ENCODE data around the gene ZFR2.

- TF ChIP-seq POLR2A (IDR thresholded peaks at IDR 0.05) (no peak), CTCF (IDR thresholded peaks at IDR 0.05) (no peak), EP300 (IDR thresholded peaks at IDR 0.05; ENCODE audit: low read depth) (no peak), POLR2AphosphoS5 (IDR thresholded peaks at IDR 0.05) (no peak)
Measured at GRCh38 chr19:3792114-3792513, 76.7 kb downstream of the ZFR2 start.

Measured in transverse colon (tissue), 4 donors.